IPS-18a (cell line): ENCODE measurements around the gene RAD50.

Source experiments
- H3K27ac ChIP-seq: one replicate; pipeline ENCODE4 v1.5.1; 2013; ENCODE audit warnings: low read length
- H3K27me3 ChIP-seq: one replicate; pipeline ENCODE4 v1.6.1; 2013; ENCODE audit warnings: mild to moderate bottlenecking, low read length; ENCODE audit not compliant: control insufficient read depth, insufficient read depth
- H3K36me3 ChIP-seq: one replicate; pipeline ENCODE4 v1.6.1; 2013; ENCODE audit warnings: low read depth, low read length; ENCODE audit not compliant: control insufficient read depth
- H3K4me1 ChIP-seq: one replicate; pipeline ENCODE4 v1.6.1; 2013; ENCODE audit warnings: low read depth, low read length; ENCODE audit not compliant: control insufficient read depth
- H3K4me3 ChIP-seq: one replicate; pipeline ENCODE4 v1.5.1; 2013; ENCODE audit warnings: low read length
- H3K9ac ChIP-seq: one replicate; pipeline ENCODE4 v1.6.1; 2013; ENCODE audit warnings: mild to moderate bottlenecking, low read length, moderate library complexity
- H3K9me3 ChIP-seq: one replicate; pipeline ENCODE4 v1.6.1; 2013; ENCODE audit warnings: low read depth, low read length; ENCODE audit not compliant: control insufficient read depth

Gene RAD50

GRCh38 chr5:132674671-132675506 lies 118.1 kb downstream of the RAD50 start:
- Histone ChIP-seq H3K4me1 (no peaks in the 10 kb centered on the region), H3K9me3 (no peaks in the 10 kb centered on the region), H3K9ac (no peak overlapping the region), H3K36me3 (no peaks in the 10 kb centered on the region), H3K27ac (no peak overlapping the region), H3K27me3 (no peaks in the 10 kb centered on the region), H3K4me3 (no peak overlapping the region)

- Histone ChIP-seq H3K27ac (no peak overlapping the region), H3K9me3 (no peaks in the 10 kb centered on the region), H3K4me1 (no peaks in the 10 kb centered on the region), H3K27me3 (no peaks in the 10 kb centered on the region), H3K9ac (no peak overlapping the region), H3K36me3 (no peaks in the 10 kb centered on the region), H3K4me3 (no peak overlapping the region)
These were observed 119.3 kb downstream of the RAD50 start for GRCh38 chr5:132675936-132676689.

- Histone ChIP-seq H3K27me3 (no peaks in the 10 kb centered on the region), H3K4me3 (no peak overlapping the region), H3K9me3 (no peaks in the 10 kb centered on the region), H3K36me3 (no peaks in the 10 kb centered on the region), H3K9ac (no peak overlapping the region), H3K4me1 (no peaks in the 10 kb centered on the region), H3K27ac (no peak overlapping the region)
These were observed 120.4 kb downstream of the RAD50 start for GRCh38 chr5:132677191-132677590.

- Histone ChIP-seq H3K9me3 (no peaks in the 10 kb centered on the region), H3K4me1 (no peaks in the 10 kb centered on the region), H3K27me3 (no peaks in the 10 kb centered on the region), H3K4me3 (no peak overlapping the region), H3K9ac (no peak overlapping the region), H3K27ac (no peak overlapping the region), H3K36me3 (no peaks in the 10 kb centered on the region)
These were observed 121.1 kb downstream of the RAD50 start for GRCh38 chr5:132677682-132678400.

GRCh38 chr5:132678735-132679134 lies 122.0 kb downstream of the RAD50 start:
- H3K27me3 ChIP-seq = no peaks in the 10 kb centered on the region
- H3K9ac ChIP-seq = no peak overlapping the region
- no peaks in the 10 kb centered on the region for H3K9me3 ChIP-seq
- H3K4me3 ChIP-seq = no peak overlapping the region
- H3K27ac ChIP-seq = no peak overlapping the region
- no peaks in the 10 kb centered on the region for H3K36me3 ChIP-seq
- H3K4me1 ChIP-seq = no peaks in the 10 kb centered on the region

- Histone ChIP-seq H3K9me3 (no peaks in the 10 kb centered on the region), H3K4me3 (no peak overlapping the region), H3K27ac (no peak overlapping the region), H3K27me3 (no peaks in the 10 kb centered on the region), H3K36me3 (no peaks in the 10 kb centered on the region), H3K9ac (no peak overlapping the region), H3K4me1 (no peaks in the 10 kb centered on the region)
These were observed 122.4 kb downstream of the RAD50 start for GRCh38 chr5:132679166-132679565.

- H3K27ac ChIP-seq = no peak overlapping the region
- no peak overlapping the region for H3K9ac ChIP-seq
- H3K9me3 ChIP-seq = no peaks in the 10 kb centered on the region
- H3K4me3 ChIP-seq = no peak overlapping the region
- H3K36me3 ChIP-seq = no peaks in the 10 kb centered on the region
- H3K27me3 ChIP-seq = no peaks in the 10 kb centered on the region
- H3K4me1 ChIP-seq = no peaks in the 10 kb centered on the region
These were observed 123.1 kb downstream of the RAD50 start for GRCh38 chr5:132679717-132680380.

- H3K36me3 ChIP-seq = no peaks in the 10 kb centered on the region
- no peak overlapping the region for H3K27ac ChIP-seq
- H3K4me1 ChIP-seq = no peaks in the 10 kb centered on the region
- H3K4me3 ChIP-seq = no peak overlapping the region
- H3K9me3 ChIP-seq = no peaks in the 10 kb centered on the region
- no peaks in the 10 kb centered on the region for H3K27me3 ChIP-seq
- no peak overlapping the region for H3K9ac ChIP-seq
These were observed 124.2 kb downstream of the RAD50 start for GRCh38 chr5:132680780-132681475.

- Histone ChIP-seq H3K9ac (no peak overlapping the region), H3K4me3 (no peak overlapping the region), H3K9me3 (no peaks in the 10 kb centered on the region), H3K27me3 (no peaks in the 10 kb centered on the region), H3K36me3 (no peaks in the 10 kb centered on the region), H3K4me1 (no peaks in the 10 kb centered on the region), H3K27ac (no peak overlapping the region)
These were observed 124.7 kb downstream of the RAD50 start for GRCh38 chr5:132681476-132681831.

- Histone ChIP-seq H3K27me3 (no peaks in the 10 kb centered on the region), H3K4me1 (no peaks in the 10 kb centered on the region), H3K36me3 (no peaks in the 10 kb centered on the region), H3K27ac (no peak overlapping the region), H3K4me3 (no peak overlapping the region), H3K9me3 (no peaks in the 10 kb centered on the region), H3K9ac (no peak overlapping the region)
These were observed 125.2 kb downstream of the RAD50 start for GRCh38 chr5:132681983-132682382.

GRCh38 chr5:132684491-132684890 lies 127.7 kb downstream of the RAD50 start:
- Histone ChIP-seq H3K4me3 (no peak overlapping the region), H3K9me3 (no peaks in the 10 kb centered on the region), H3K4me1 (no peaks in the 10 kb centered on the region), H3K36me3 (no peaks in the 10 kb centered on the region), H3K27ac (no peak overlapping the region), H3K27me3 (no peaks in the 10 kb centered on the region), H3K9ac (no peak overlapping the region)
